ENCODE data around the gene THEMIS. TPM values are rescaled to one million over a fixed set of nuclear protein-coding genes. Genes with fewer than 3 reads are reported as not detected.
"Not testable (repeated sequence)": the region's sequence is repeated elsewhere in the genome, so short reads cannot be mapped to it uniquely, and the experiment has no call there.

The THEMIS gene
- total RNA-seq, 1 donor from 2014 or later = not detected

- H3K27me3 Mint-ChIP-seq = no peaks in the 10 kb centered on the region
- H3K36me3 Mint-ChIP-seq (ENCODE audit: insufficient read depth) = no peaks in the 10 kb centered on the region
- DNase-seq (ENCODE audit: low spot score, unreplicated experiment) = no peak
- no peak for TF ChIP-seq CTCF (IDR thresholded peaks at IDR 0.05; ENCODE audit: unreplicated experiment)
- no peak overlapping the region for H3K27ac Mint-ChIP-seq
- no peak overlapping the region for H3K4me3 Mint-ChIP-seq (ENCODE audit: low read depth)
- H3K9me3 Mint-ChIP-seq (ENCODE audit: low read depth) = peaks cover 8% of the 10 kb centered on the region
- H3K4me1 Mint-ChIP-seq (ENCODE audit: low read depth) = no peaks in the 10 kb centered on the region
These were observed 210.3 kb downstream of the THEMIS start for GRCh38 chr6:127690588-127690987.

DNA sequence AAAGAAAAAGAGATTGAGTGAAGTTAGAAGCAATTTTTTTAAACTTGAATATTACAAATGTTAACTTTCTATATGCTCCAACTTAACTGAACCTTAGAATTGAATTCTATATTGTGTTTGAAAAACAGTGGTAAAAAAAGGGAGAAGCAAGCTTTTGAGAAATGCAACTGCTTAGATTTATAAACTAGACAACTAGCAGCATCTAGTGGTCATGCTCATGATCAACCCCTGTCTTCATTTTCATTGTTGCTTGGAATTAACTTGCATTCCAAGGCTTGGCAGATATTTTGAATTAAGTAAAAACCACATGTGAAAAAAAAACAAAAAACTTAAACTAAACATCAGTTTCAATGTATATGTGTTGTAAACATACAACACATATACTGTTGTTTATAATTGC, 210.8 kb downstream of the THEMIS start:
- no peaks in the 10 kb centered on the region for H3K27me3 Mint-ChIP-seq
- H3K4me3 Mint-ChIP-seq (ENCODE audit: low read depth) = no peak overlapping the region
- no peak overlapping the region for H3K27ac Mint-ChIP-seq
- TF ChIP-seq CTCF (IDR thresholded peaks at IDR 0.05; ENCODE audit: unreplicated experiment) = peak; percentile 62
- DNase-seq (ENCODE audit: low spot score, unreplicated experiment) = no peak
- peaks cover 8% of the 10 kb centered on the region for H3K9me3 Mint-ChIP-seq (ENCODE audit: low read depth)
- H3K36me3 Mint-ChIP-seq (ENCODE audit: insufficient read depth) = no peaks in the 10 kb centered on the region
- no peaks in the 10 kb centered on the region for H3K4me1 Mint-ChIP-seq (ENCODE audit: low read depth)

- not testable (repeated sequence) for DNase-seq (ENCODE audit: low spot score, unreplicated experiment); H3K4me1 Mint-ChIP-seq (ENCODE audit: low read depth); H3K27ac Mint-ChIP-seq; H3K36me3 Mint-ChIP-seq (ENCODE audit: insufficient read depth); H3K9me3 Mint-ChIP-seq (ENCODE audit: low read depth); H3K27me3 Mint-ChIP-seq; H3K4me3 Mint-ChIP-seq (ENCODE audit: low read depth)
These were observed 213.4 kb downstream of the THEMIS start for GRCh38 chr6:127687490-127687889.

DNA sequence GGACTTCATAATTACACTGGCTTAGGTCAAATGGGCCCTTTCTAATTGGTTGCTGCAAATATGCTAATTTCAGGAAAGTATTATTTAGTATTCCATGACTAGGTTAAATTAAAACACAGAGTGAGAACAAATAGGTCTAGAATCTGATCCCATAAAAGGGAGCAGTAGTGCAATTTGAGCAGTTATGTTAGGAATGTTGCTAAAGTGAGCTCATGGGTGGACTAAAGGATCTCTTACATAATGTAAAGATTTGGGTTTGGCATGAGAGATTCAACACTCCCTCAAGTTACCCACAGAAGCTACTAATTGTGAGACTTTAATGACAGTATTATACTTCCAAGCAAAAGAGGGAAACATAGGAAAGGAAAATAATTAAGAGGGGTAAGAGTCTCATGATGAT, 214.8 kb downstream of the THEMIS start:
- no peak overlapping the region for H3K27ac Mint-ChIP-seq
- no peak for DNase-seq (ENCODE audit: low spot score, unreplicated experiment)
- peaks cover 8% of the 10 kb centered on the region for H3K9me3 Mint-ChIP-seq (ENCODE audit: low read depth)
- no peaks in the 10 kb centered on the region for H3K27me3 Mint-ChIP-seq
- H3K36me3 Mint-ChIP-seq (ENCODE audit: insufficient read depth) = no peaks in the 10 kb centered on the region
- H3K4me3 Mint-ChIP-seq (ENCODE audit: low read depth) = no peak overlapping the region
- no peak for TF ChIP-seq CTCF (IDR thresholded peaks at IDR 0.05; ENCODE audit: unreplicated experiment)
- no peaks in the 10 kb centered on the region for H3K4me1 Mint-ChIP-seq (ENCODE audit: low read depth)

- H3K4me1 Mint-ChIP-seq (ENCODE audit: low read depth) = no peaks in the 10 kb centered on the region
- no peaks in the 10 kb centered on the region for H3K27me3 Mint-ChIP-seq
- no peak for TF ChIP-seq CTCF (IDR thresholded peaks at IDR 0.05; ENCODE audit: unreplicated experiment)
These were observed 216.4 kb downstream of the THEMIS start for GRCh38 chr6:127684501-127684900.

More at GRCh38 chr6:127684501-127684900, 216.4 kb downstream of the THEMIS start:
- Mint-ChIP-seq H3K36me3 (ENCODE audit: insufficient read depth) (no peaks in the 10 kb centered on the region), H3K4me3 (ENCODE audit: low read depth) (no peak overlapping the region), H3K9me3 (ENCODE audit: low read depth) (peaks cover 8% of the 10 kb centered on the region), H3K27ac (no peak overlapping the region)
- DNase-seq (ENCODE audit: low spot score, unreplicated experiment) = no peak
